ENCODE measurements around the gene CRYBB3. TPM values are rescaled to one million over a fixed set of nuclear protein-coding genes. Genes with fewer than 3 reads are reported as not detected.
"Not testable (repeated sequence)": the region's sequence is repeated elsewhere in the genome, so short reads cannot be mapped to it uniquely, and the experiment has no call there.

The CRYBB3 gene
- total RNA-seq, 1 donor from 2014 or later, result 0.60 TPM

DNA sequence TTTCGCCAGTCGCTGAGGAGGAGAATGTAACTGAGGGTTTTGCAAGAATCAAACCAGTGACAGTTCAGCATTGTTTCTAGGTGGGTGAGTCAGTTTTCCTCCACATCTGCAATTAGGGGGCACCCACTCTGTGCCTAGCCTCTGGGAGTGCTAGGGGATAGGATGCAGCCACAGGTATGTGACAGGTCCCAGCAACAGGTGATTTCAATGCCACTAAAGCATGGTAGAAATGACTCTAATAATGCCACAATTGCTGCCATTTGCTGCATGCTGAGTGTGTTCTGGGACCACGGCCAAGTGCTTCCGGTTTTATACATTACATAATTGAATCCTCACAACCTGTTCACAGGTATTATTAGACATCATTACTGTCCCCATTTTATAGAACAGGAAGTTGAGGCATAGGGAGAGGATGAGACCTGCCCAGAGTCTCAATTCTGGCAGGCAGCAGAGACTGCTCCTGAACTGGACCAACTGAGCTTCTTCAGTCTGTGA, 20.3 kb downstream of the CRYBB3 start:
- no peaks in the 10 kb centered on the region for H3K9me3 Mint-ChIP-seq
- H3K4me3 Mint-ChIP-seq, result no peak overlapping the region
- H3K27me3 Mint-ChIP-seq (ENCODE audit: insufficient read depth), result peaks cover 11% of the 10 kb centered on the region
- no peaks in the 10 kb centered on the region for H3K4me1 Mint-ChIP-seq (ENCODE audit: low read depth)
- DNase-seq (ENCODE audit: low spot score), result no peak
- no peaks in the 10 kb centered on the region for H3K36me3 Mint-ChIP-seq (ENCODE audit: low read depth)
- intact Hi-C loops (cut with micrococcal nuclease), result loop anchor here (10.0 kb wide), 1 partner anchor 565 kb away; no protein-coding TSS in a partner anchor
- H3K27ac Mint-ChIP-seq, result no peak overlapping the region

DNA sequence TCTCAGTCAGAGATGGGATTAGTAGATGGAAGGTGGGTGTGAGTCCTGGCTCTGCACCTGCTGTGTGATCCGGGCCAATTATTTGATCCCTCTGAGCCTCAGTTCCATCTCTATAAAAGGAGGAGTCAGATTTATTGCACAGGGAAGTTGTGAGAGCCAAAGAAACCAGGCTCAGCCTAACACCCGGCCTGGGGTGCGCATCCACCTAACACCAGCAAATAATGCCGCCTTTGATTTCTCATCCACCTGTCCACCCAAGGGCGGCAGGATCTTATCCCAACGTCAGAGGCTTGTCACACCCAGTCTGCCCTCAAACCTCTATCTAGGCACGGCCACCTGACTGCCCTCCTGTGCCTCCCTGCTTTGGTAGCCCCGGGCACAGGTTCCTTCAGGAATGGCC, 22.1 kb downstream of the CRYBB3 start:
- H3K4me1 Mint-ChIP-seq (ENCODE audit: low read depth), result no peaks in the 10 kb centered on the region
- H3K27me3 Mint-ChIP-seq (ENCODE audit: insufficient read depth), result peaks cover 7% of the 10 kb centered on the region
- no peak overlapping the region for H3K27ac Mint-ChIP-seq
- H3K9me3 Mint-ChIP-seq, result no peaks in the 10 kb centered on the region
- no peak for DNase-seq (ENCODE audit: low spot score)
- intact Hi-C loops (cut with micrococcal nuclease), result no loop called here
- no peak overlapping the region for H3K4me3 Mint-ChIP-seq
- H3K36me3 Mint-ChIP-seq (ENCODE audit: low read depth), result no peaks in the 10 kb centered on the region

DNA sequence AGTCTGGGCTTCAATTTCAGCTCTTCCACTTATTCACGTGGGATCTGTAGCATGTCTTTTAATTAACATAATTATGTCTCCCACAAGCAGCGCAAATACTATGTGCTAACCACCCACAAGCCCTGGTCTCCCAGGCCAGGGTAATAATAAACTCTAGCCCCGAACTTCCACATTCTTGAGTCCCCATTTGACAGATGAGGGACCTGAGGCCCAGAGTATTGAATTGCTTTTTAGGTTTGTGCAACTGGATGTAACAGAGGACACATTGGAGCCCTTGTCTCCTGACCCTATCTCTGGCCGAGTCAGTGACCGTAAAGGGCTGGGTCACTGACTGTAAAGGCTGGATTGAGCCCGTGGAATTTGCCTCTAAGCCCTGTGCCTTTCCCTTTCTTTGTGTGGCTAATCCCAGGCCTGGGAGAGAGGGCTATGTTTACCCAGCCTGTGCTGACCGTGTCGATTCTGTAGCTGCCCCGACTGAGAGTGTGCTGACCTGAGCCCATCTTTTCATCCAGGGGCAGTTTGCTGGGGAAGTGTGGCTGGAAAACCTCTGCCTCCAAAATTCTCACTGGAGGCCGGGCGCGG, 23.7 kb downstream of the CRYBB3 start:
- no peak for DNase-seq (ENCODE audit: low spot score)
- no peaks in the 10 kb centered on the region for H3K9me3 Mint-ChIP-seq
- no peaks in the 10 kb centered on the region for H3K4me1 Mint-ChIP-seq (ENCODE audit: low read depth)
- intact Hi-C loops (cut with micrococcal nuclease), result no loop called here
- H3K27ac Mint-ChIP-seq, result no peak overlapping the region
- H3K4me3 Mint-ChIP-seq, result no peak overlapping the region
- H3K27me3 Mint-ChIP-seq (ENCODE audit: insufficient read depth), result peaks cover 5% of the 10 kb centered on the region
- no peaks in the 10 kb centered on the region for H3K36me3 Mint-ChIP-seq (ENCODE audit: low read depth)

DNA sequence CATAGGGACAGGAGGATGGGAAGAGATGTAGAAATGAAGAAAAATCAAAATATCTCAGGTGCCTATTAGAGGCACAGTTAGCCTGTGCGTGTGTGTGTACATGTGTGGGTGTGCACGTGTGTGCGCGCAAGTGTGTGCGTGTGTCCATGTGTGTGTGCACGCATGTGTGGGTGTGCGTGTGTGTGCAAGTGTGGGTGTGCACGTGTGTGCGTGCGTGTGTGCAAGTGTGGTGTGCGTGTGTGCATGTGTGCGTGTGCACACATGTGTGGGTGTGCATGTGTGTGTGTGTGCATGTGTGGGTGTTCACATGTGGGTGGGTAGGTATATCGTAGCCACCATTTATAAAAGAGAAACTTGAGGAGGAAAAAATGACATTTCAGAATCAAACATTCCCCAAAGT, 29.2 kb downstream of the CRYBB3 start:
- no peaks in the 10 kb centered on the region for H3K36me3 Mint-ChIP-seq (ENCODE audit: low read depth)
- no peaks in the 10 kb centered on the region for H3K4me1 Mint-ChIP-seq (ENCODE audit: low read depth)
- H3K27ac Mint-ChIP-seq, result no peak overlapping the region
- peaks cover 6% of the 10 kb centered on the region for H3K27me3 Mint-ChIP-seq (ENCODE audit: insufficient read depth)
- H3K4me3 Mint-ChIP-seq, result no peak overlapping the region
- no peak for DNase-seq (ENCODE audit: low spot score)
- no peaks in the 10 kb centered on the region for H3K9me3 Mint-ChIP-seq
- intact Hi-C loops (cut with micrococcal nuclease), result no loop called here

DNA sequence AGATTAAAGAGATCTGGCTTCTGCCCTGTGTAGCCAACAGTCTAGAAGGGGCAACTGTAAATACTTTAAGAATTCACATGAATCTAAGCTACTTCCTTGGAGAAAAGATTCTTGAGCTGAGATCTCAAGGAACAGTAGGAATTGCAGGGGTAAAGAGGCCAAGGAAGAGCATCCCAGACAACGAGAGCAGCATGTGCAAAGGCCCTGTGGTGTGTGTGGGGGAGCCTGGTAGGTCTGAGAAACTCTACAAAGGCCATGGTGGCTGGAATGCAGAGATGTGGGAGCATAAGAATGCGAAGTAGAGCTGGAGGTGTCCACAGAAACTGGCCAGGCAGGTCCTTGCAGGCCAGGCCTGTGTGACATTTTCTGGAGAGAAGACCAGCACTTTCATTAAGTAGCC, 31.1 kb downstream of the CRYBB3 start:
- H3K36me3 Mint-ChIP-seq (ENCODE audit: low read depth); H3K27ac Mint-ChIP-seq; H3K9me3 Mint-ChIP-seq; H3K27me3 Mint-ChIP-seq (ENCODE audit: insufficient read depth); DNase-seq (ENCODE audit: low spot score); H3K4me3 Mint-ChIP-seq; H3K4me1 Mint-ChIP-seq (ENCODE audit: low read depth): not testable (repeated sequence)
- intact Hi-C loops (cut with micrococcal nuclease), result loop anchor here (10.0 kb wide), 1 partner anchor 1134 kb away; no protein-coding TSS in a partner anchor

DNA sequence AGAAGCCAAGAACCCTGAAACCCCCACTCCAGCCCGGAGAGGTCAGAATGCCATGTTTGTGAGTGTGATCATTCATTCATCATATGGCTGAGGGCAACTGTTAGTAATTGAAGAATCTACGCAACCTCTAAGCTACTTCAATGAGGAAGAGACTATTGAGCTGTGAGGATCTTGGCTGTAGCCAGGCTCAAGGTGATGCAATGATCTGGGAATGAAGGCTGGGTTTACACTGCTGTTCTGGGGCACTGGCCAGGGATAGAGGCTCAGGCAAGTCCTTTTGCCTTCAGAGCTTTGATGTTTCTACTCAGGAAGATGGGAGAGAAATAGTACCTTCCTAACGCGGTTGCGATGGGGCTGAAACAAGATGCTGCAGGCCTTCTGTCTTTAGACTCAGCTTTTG, 32.6 kb downstream of the CRYBB3 start:
- Mint-ChIP-seq H3K27me3 (ENCODE audit: insufficient read depth) (peaks cover 18% of the 10 kb centered on the region), H3K9me3 (no peaks in the 10 kb centered on the region), H3K36me3 (ENCODE audit: low read depth) (no peaks in the 10 kb centered on the region), H3K27ac (no peak overlapping the region), H3K4me1 (ENCODE audit: low read depth) (peaks cover 4% of the 10 kb centered on the region), H3K4me3 (no peak overlapping the region)
- intact Hi-C loops (cut with micrococcal nuclease), result loop anchor here (10.0 kb wide), 1 partner anchor 1132 kb away; no protein-coding TSS in a partner anchor
- no peak for DNase-seq (ENCODE audit: low spot score)

DNA sequence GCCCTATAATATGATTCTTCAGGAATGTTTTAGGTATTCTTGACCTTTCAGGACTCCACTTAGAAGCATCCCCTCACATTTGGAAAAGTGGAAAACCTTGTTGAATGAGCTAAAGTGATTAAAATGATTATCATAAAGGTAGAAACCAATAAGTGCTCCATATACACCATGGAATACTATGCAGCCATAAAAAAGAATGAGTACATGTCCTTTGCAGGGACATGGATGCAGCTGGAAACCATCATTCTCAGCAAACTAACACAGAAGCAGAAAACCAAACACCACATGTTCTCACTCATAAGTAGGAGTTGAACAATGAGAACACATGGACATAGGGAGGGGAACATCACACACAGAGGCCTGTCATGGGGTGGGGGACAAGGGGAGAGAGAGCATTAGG, 34.0 kb downstream of the CRYBB3 start:
- not testable (repeated sequence) for H3K4me1 Mint-ChIP-seq (ENCODE audit: low read depth); H3K4me3 Mint-ChIP-seq; DNase-seq (ENCODE audit: low spot score); H3K36me3 Mint-ChIP-seq (ENCODE audit: low read depth); H3K9me3 Mint-ChIP-seq; H3K27ac Mint-ChIP-seq
- H3K27me3 Mint-ChIP-seq (ENCODE audit: insufficient read depth), result peaks cover 22% of the 10 kb centered on the region
- intact Hi-C loops (cut with micrococcal nuclease), result loop anchor here (10.0 kb wide), 1 partner anchor 1131 kb away; no protein-coding TSS in a partner anchor

DNA sequence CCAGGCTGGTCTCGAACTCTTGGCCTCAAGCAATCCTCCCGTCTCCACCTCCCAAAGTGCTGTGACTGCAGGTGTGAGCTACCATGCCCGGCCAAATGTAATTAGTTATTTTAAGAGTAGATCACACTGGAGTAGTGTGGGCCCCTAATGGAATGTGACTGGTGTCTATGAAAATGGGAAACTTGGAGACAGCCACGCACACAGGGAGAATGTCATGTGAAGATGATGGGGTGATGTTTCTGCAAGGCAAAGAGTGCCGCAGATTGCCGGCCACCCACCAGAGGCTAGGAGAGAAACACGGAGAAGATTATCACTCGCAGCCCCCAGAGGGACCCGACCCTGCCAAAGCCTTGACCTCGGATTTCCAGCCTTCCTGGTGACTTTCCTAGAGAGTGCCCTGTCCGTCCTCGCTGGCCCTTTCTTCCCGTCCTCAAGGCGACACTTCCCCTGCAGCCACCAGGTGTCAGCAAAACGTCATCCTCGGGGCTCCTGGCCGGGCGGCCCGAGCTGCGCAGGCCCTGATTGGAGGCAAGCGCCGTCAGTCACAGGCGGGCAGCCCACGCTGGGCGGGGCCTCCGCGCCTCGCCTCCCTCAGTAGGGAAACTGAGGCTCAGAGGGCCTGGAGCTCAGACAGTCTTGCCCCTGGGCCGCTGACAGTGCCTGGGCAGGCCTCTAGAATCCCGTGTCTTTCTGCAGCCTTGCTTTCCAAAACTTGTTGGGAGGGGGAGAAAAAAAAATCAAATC, 36.1 kb downstream of the CRYBB3 start:
- Mint-ChIP-seq H3K4me1 (ENCODE audit: low read depth) (peaks cover 4% of the 10 kb centered on the region), H3K27ac (no peak overlapping the region)
- intact Hi-C loops (cut with micrococcal nuclease), result loop anchor here (2.0 to 10.0 kb wide), 2 partner anchors 1095 to 1129 kb away; no protein-coding TSS in a partner anchor

DNA sequence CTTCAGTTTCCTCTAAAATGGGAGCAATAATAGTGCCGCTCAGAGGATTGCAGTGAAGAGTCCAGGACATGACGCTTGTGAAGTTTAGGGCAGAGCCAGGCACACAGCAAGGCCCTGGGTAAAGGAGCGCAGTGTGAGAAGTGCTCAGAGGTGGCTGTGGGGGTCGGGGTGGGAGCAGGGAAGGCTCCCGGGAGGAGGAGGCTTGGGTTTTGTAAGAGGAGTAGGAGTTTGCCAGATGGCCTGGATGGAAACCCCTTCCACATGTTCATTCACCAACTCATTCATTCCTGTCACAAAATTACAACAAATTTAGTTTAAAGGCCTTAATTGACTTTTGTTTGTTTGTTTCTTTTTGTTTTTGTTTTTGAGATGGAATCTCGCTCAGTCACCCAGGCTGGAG, 36.8 kb downstream of the CRYBB3 start:
- H3K36me3 Mint-ChIP-seq (ENCODE audit: low read depth), result no peaks in the 10 kb centered on the region
- no peak overlapping the region for H3K27ac Mint-ChIP-seq
- H3K27me3 Mint-ChIP-seq (ENCODE audit: insufficient read depth), result peaks cover 32% of the 10 kb centered on the region
- no peaks in the 10 kb centered on the region for H3K9me3 Mint-ChIP-seq
- intact Hi-C loops (cut with micrococcal nuclease), result loop anchor here (2.0 to 10.0 kb wide), 2 partner anchors 1094 to 1128 kb away; no protein-coding TSS in a partner anchor
- H3K4me1 Mint-ChIP-seq (ENCODE audit: low read depth), result peaks cover 4% of the 10 kb centered on the region
- H3K4me3 Mint-ChIP-seq, result no peak overlapping the region
- DNase-seq (ENCODE audit: low spot score), result no peak

More for the DNA sequence above, 36.1 kb downstream of the CRYBB3 start:
- no peaks in the 10 kb centered on the region for H3K36me3 Mint-ChIP-seq (ENCODE audit: low read depth)
- H3K27me3 Mint-ChIP-seq (ENCODE audit: insufficient read depth), result peaks cover 28% of the 10 kb centered on the region
- H3K4me3 Mint-ChIP-seq, result no peak overlapping the region
- DNase-seq (ENCODE audit: low spot score), result peak; percentile 67
- no peaks in the 10 kb centered on the region for H3K9me3 Mint-ChIP-seq

DNA sequence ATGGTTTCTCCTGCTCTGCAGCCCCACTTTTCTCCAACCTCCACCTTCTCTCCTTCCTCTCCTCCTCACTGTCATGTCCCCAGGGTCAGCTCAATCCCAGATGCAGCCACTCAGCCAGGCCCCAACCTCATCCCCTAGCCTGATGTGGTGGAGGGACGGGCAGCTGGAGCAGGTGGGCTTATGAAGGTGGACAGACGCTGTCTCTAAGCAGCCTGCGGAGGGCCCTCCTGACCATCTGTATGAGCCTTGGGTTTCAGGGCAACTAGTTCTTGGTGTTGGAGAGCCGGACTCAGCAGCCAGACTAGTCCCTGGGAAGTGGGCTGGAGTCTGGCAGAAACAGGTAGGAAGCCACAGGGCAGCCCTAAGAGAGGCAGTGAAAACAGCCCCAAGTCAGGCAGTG, 37.8 kb downstream of the CRYBB3 start:
- no peak overlapping the region for H3K4me3 Mint-ChIP-seq
- no peaks in the 10 kb centered on the region for H3K9me3 Mint-ChIP-seq
- intact Hi-C loops (cut with micrococcal nuclease), result loop anchor here (2.0 to 10.0 kb wide), 2 partner anchors 1093 to 1127 kb away; no protein-coding TSS in a partner anchor
- H3K36me3 Mint-ChIP-seq (ENCODE audit: low read depth), result no peaks in the 10 kb centered on the region
- peaks cover 31% of the 10 kb centered on the region for H3K27me3 Mint-ChIP-seq (ENCODE audit: insufficient read depth)
- peaks cover 4% of the 10 kb centered on the region for H3K4me1 Mint-ChIP-seq (ENCODE audit: low read depth)
- no peak for DNase-seq (ENCODE audit: low spot score)
- H3K27ac Mint-ChIP-seq, result no peak overlapping the region

DNA sequence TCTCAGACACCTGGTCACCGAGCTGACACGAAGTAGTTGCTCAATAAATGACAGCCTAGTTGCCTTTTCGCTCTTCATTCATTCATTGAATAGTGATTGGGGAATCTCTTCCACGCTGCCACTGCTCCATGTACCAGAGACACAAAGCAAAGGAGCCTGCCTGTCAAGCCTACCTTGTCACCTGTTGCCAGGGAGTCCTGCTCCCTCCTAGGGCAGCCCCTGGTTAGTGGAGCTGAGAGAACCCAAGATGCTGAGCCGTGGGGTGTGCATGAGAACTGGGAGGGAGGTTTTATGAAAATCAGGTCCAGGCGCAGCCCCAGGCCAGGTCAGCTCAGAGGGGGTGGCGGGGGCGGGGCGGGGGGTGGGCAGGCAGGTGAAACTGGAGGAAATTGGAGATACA, 38.4 kb downstream of the CRYBB3 start:
- intact Hi-C loops (cut with micrococcal nuclease), result loop anchor here (10.0 kb wide), 1 partner anchor 1127 kb away; no protein-coding TSS in a partner anchor
- not testable (repeated sequence) for H3K4me3 Mint-ChIP-seq; H3K9me3 Mint-ChIP-seq; H3K27ac Mint-ChIP-seq; H3K4me1 Mint-ChIP-seq (ENCODE audit: low read depth); DNase-seq (ENCODE audit: low spot score); H3K36me3 Mint-ChIP-seq (ENCODE audit: low read depth)
- H3K27me3 Mint-ChIP-seq (ENCODE audit: insufficient read depth), result peaks cover 31% of the 10 kb centered on the region

DNA sequence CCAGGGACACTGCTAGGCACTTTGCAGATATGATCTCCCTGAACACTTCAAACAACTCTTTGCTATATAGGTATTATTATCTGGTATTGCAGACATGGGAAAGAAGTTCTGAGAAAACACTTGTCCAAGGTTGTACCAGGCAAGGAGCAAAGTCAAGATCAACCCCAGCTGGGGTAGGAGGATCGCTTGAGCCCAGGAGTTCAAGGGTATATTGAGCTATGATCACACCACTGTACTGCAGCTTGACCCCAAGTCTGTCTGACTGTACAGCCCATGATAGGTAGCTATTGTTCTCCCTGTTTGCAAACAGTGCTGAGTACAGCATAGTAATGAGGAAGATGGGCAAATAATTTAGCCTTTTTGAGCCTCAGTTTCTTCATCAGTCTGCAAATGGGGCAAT, 55.5 kb downstream of the CRYBB3 start:
- intact Hi-C loops (cut with micrococcal nuclease); DNase-seq (ENCODE audit: low spot score); H3K27me3 Mint-ChIP-seq (ENCODE audit: insufficient read depth): not testable (repeated sequence)

More for the DNA sequence above, 55.5 kb downstream of the CRYBB3 start:
- not testable (repeated sequence) for H3K27ac Mint-ChIP-seq; H3K36me3 Mint-ChIP-seq (ENCODE audit: low read depth); H3K4me3 Mint-ChIP-seq; H3K9me3 Mint-ChIP-seq; H3K4me1 Mint-ChIP-seq (ENCODE audit: low read depth)
